Measurements from ENCODE around the gene MTA3. TPM values are rescaled to one million over a fixed set of nuclear protein-coding genes. Genes with fewer than 3 reads are reported as not detected.

The MTA3 gene
- total and polyA plus RNA-seq, 2 of the 8 experiments (the other 6 are each of a cell fraction or from before 2014, with no cell fraction given), result 125 to 184 TPM

DNA sequence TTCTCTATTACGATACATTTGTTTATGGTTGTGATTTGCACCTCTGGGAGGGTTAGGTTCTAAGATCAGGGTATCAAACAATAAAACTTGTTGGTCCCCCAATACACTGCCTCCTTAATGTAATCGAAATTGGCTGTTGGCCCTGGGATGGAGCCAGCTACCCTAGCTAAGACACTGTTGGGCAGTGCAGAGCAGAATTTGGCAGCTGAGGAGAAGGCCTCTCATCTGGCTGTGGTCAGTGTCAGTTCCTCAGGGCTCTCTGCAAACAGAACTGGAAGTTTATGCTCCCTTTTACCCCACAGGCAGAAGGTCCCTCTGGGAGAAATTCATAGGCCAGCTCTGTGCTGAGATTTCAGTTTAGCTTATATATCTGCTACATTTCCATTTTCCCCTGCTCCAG is 232.5 kb downstream of the MTA3 start:
- H3K4me3 ChIP-seq (ENCODE audit: extremely low read depth in 1 of 4, insufficient read depth in 2 of 4, low read depth in 3 of 4, low read length in 4 of 4), result no peak overlapping the region
- H3K36me3 ChIP-seq (ENCODE audit: control insufficient read depth in 2 of 4, insufficient read depth in 4 of 4, low read length in 3 of 4), result no peaks in the 10 kb centered on the region
- H3K56ac ChIP-seq (replicated peaks; ENCODE audit: insufficient read length, low read depth, low read length), result no peak overlapping the region
- no peaks in the 10 kb centered on the region for H3K79me1 ChIP-seq (ENCODE audit: low read depth, low read length)
- no peaks in the 10 kb centered on the region for H3K4me1 ChIP-seq (replicated peaks in 1 of 4; ENCODE audit: control insufficient read depth in 3 of 4, insufficient read depth in 4 of 4, low read length in 3 of 4)
- H3K23ac ChIP-seq (ENCODE audit: insufficient read length), result no peak overlapping the region
- H3K14ac ChIP-seq (ENCODE audit: insufficient read length), result no peak overlapping the region
- no peak overlapping the region for H4K8ac ChIP-seq (ENCODE audit: extremely low read depth, insufficient read depth, low read length)
- H3K23me2 ChIP-seq (ENCODE audit: low read depth, low read length), result no peaks in the 10 kb centered on the region
- H3K27ac ChIP-seq (ENCODE audit: low read depth, low read length), result no peak overlapping the region
- H3K79me2 ChIP-seq (ENCODE audit: control insufficient read depth in 1 of 2, insufficient read depth in 2 of 2, low read length in 2 of 2), result no peaks in the 10 kb centered on the region
- POLR2A ChIA-PET (ENCODE audit: partially characterized antibody), result interaction anchor here (1.2 to 3.3 kb wide), 2 partner anchors 9 kb away, joined by 5 to 21 read pairs; partner anchors contain the start of gene HAAO
- H2AFZ ChIP-seq (ENCODE audit: low read length), result no peak overlapping the region
- WGBS, 2 experiments (ENCODE audit: extremely low coverage in 1 of 2, insufficient coverage in 1 of 2, insufficient read length in 1 of 2, insufficient replicate concordance in 2 of 2, low coverage in 1 of 2, low lambda C conversion rate in 2 of 2, missing lambda C conversion rate in 1 of 2), result 84% methylated on average over 2 of the region's 2 CpGs; no CpG with 5 or more reads in 1 of the 2 experiments
- H2BK5ac ChIP-seq (ENCODE audit: low read depth, low read length), result no peak overlapping the region
- no peak overlapping the region for H4K91ac ChIP-seq (replicated peaks; ENCODE audit: insufficient read length, low read length)
- H2BK12ac ChIP-seq (ENCODE audit: low read depth, low read length), result no peak overlapping the region
- no peak overlapping the region for H2BK120ac ChIP-seq (replicated peaks; ENCODE audit: low read depth, low read length)
- DNase-seq (ENCODE audit: low read depth in 1 of 2, low spot score in 2 of 2) (no peak), FAIRE-seq (no peak)
- H2BK15ac ChIP-seq (ENCODE audit: low read length), result no peak overlapping the region
- H3K18ac ChIP-seq (ENCODE audit: extremely low read depth, low read length), result no peak overlapping the region
- H3K9me3 ChIP-seq (ENCODE audit: insufficient read depth in 2 of 2, low read depth in 1 of 2, low read length in 1 of 2), result no peaks in the 10 kb centered on the region
- no peak overlapping the region for H3K4ac ChIP-seq (replicated peaks; ENCODE audit: insufficient read length, low read depth, low read length)
- H2AK5ac ChIP-seq (ENCODE audit: low read depth, low read length), result no peak overlapping the region
- no peaks in the 10 kb centered on the region for H3K27me3 ChIP-seq (replicated peaks in 1 of 4; ENCODE audit: control insufficient read depth in 3 of 4, extremely low read depth in 1 of 4, insufficient read depth in 3 of 4, low read length in 3 of 4)
- CTCF ChIA-PET (ENCODE audit: partially characterized antibody), result interaction anchor here (0.6 to 1.9 kb wide), 7 partner anchors 8 to 448 kb away, joined by 3 to 16 read pairs (median 6); no protein-coding TSS in a partner anchor
- H4K20me1 ChIP-seq (replicated peaks in 1 of 2; ENCODE audit: control insufficient read depth in 1 of 2, insufficient read depth in 2 of 2, low read length in 2 of 2), result no peaks in the 10 kb centered on the region
- no peak overlapping the region for H4K5ac ChIP-seq (ENCODE audit: insufficient read length, low read depth, low read length)
- H2BK20ac ChIP-seq (ENCODE audit: low read length), result no peak overlapping the region
- H3K9ac ChIP-seq (replicated peaks in 1 of 4; ENCODE audit: extremely low read depth in 1 of 4, low read depth in 3 of 4, low read length in 3 of 4), result no peak overlapping the region
- no peak overlapping the region for H3K4me2 ChIP-seq (ENCODE audit: insufficient read depth in 1 of 2, low read depth in 2 of 2, low read length in 2 of 2)
- TF ChIP-seq, protein P1, sequence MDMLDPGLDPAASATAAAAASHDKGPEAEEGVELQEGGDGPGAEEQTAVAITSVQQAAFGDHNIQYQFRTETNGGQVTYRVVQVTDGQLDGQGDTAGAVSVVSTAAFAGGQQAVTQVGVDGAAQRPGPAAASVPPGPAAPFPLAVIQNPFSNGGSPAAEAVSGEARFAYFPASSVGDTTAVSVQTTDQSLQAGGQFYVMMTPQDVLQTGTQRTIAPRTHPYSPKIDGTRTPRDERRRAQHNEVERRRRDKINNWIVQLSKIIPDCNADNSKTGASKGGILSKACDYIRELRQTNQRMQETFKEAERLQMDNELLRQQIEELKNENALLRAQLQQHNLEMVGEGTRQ (IDR thresholded peaks at IDR 0.05; ENCODE audit: low read length), result no peak
- TF ChIP-seq TAF1 (IDR thresholded peaks at IDR 0.05; ENCODE audit: low read depth, low read length), result no peak
- no peak for TF ChIP-seq PHF8 (conservative IDR thresholded peaks at IDR 0.05; ENCODE audit: low read depth, low read length)
- TF ChIP-seq, protein P2, sequence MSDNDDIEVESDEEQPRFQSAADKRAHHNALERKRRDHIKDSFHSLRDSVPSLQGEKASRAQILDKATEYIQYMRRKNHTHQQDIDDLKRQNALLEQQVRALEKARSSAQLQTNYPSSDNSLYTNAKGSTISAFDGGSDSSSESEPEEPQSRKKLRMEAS (IDR thresholded peaks at IDR 0.05), result no peak
- TF ChIP-seq, protein P3, sequence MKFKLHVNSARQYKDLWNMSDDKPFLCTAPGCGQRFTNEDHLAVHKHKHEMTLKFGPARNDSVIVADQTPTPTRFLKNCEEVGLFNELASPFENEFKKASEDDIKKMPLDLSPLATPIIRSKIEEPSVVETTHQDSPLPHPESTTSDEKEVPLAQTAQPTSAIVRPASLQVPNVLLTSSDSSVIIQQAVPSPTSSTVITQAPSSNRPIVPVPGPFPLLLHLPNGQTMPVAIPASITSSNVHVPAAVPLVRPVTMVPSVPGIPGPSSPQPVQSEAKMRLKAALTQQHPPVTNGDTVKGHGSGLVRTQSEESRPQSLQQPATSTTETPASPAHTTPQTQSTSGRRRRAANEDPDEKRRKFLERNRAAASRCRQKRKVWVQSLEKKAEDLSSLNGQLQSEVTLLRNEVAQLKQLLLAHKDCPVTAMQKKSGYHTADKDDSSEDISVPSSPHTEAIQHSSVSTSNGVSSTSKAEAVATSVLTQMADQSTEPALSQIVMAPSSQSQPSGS (IDR thresholded peaks at IDR 0.05; ENCODE audit: low read length), result no peak
- no peak for TF ChIP-seq RXRA (IDR thresholded peaks at IDR 0.05; ENCODE audit: insufficient read depth, low read depth, low read length)
- TF ChIP-seq, protein P4, sequence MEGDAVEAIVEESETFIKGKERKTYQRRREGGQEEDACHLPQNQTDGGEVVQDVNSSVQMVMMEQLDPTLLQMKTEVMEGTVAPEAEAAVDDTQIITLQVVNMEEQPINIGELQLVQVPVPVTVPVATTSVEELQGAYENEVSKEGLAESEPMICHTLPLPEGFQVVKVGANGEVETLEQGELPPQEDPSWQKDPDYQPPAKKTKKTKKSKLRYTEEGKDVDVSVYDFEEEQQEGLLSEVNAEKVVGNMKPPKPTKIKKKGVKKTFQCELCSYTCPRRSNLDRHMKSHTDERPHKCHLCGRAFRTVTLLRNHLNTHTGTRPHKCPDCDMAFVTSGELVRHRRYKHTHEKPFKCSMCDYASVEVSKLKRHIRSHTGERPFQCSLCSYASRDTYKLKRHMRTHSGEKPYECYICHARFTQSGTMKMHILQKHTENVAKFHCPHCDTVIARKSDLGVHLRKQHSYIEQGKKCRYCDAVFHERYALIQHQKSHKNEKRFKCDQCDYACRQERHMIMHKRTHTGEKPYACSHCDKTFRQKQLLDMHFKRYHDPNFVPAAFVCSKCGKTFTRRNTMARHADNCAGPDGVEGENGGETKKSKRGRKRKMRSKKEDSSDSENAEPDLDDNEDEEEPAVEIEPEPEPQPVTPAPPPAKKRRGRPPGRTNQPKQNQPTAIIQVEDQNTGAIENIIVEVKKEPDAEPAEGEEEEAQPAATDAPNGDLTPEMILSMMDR (IDR thresholded peaks at IDR 0.05; ENCODE audit: control extremely low read depth in 1 of 3, insufficient read depth in 1 of 3, low read depth in 1 of 3, low read length in 3 of 3), result no peak

All from H1 (cell line).